Stimulated activated CD8-positive, alpha-beta memory T cell treated with anti-CD3 and anti-CD28 coated beads, Interleukin-7, amount 100 ng/mL, for 1 hour (primary cell): ENCODE data around the gene PRDM16.

Experiments used
- DNase-seq, 2 donors: peaks; one replicate each; pipeline ENCODE4 v3.0.0-alpha.2; 2020; ENCODE audit warnings: low read depth in 2 of 2

PRDM16 gene

DNA sequence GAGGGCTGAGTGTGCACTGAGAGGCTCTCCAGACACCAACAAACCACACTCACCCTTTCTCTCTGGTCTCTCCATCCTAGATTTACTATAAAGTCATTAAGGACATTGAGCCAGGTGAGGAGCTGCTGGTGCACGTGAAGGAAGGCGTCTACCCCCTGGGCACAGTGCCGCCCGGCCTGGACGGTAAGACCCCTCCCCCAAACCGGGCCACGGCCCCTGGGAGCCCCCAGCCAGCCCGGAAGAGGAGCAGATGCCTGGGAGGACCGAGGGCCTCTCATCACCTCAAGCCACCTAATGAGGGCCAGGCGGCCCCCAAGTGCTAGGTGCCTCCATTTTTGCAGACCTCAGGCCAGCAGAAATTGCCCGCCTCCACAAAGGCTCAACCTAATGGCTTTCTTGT lies 327.4 kb downstream of the PRDM16 start:
- DNase-seq = no peak

DNA sequence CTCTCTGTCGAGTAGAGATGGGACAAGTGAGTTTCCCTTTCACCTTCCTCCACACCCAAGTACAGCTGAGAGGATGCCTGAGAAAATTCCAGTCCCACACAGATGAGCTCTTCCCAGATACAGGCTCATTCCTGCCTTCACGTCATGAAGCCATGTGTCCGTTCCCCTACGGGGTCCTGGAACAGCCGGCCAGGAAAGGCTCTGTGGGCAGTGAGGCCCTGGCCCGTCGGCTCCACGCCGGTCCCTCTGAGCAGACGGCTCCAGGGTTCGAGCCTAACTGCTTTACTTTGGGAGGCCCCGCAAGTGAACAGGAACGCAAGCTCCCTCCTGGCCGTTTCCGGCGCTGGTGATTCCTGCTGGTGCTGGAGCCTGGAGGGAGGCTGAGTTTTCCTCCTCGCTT lies 328.3 kb downstream of the PRDM16 start:
- no peak for DNase-seq

GRCh38 chr1:3398396-3399140 lies 329.6 kb downstream of the PRDM16 start:
- no peak for DNase-seq

GRCh38 chr1:3399732-3400131 lies 330.7 kb downstream of the PRDM16 start:
- no peak for DNase-seq

DNA sequence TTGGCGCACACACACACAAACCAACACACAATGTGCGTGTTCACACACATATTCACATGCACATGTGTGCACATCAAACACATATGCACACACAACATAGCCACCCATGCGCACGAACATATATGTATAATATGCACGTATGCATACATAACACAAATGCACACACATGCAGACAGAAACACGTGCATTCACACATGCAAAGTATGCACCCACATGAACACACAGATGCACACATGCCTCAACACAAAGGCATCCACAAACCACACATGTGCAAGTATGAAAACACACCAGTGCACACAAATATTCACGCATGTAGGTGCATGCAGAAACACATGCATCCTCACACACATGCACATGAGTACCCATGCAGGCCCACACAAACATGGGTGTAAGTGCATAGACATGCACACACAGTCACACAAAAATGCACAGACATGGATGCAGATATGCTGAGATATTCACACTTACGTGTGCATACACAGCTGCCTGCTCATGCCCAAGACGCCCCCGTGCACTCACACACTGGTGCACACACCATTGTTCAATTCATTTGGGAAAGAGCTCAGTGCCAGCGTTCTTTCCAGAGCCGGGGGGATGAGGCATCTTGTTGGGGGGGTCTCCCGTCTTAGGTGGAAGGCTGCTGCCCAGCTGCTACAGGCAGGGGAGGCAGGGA lies 332.7 kb downstream of the PRDM16 start:
- no peak for DNase-seq

GRCh38 chr1:3402258-3403010 lies 333.4 kb downstream of the PRDM16 start:
- no peak for DNase-seq

DNA sequence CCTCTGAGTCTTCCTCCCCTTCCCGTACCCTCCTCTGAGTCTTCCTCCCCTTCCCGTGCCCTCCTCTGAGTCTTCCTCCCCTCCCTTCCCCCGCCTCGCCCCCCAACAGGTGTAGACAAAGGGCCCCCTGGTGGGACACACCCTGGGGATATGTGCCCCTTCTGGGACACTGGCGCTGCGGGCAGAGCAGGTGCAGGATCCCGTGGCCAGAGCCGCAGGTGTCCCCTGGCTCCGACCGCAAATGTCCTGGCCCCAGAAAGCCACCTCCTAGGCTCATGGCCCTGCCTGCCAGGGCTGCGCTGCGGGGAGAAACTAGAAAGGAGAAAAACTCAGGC lies 334.0 kb downstream of the PRDM16 start:
- no peak for DNase-seq

DNA sequence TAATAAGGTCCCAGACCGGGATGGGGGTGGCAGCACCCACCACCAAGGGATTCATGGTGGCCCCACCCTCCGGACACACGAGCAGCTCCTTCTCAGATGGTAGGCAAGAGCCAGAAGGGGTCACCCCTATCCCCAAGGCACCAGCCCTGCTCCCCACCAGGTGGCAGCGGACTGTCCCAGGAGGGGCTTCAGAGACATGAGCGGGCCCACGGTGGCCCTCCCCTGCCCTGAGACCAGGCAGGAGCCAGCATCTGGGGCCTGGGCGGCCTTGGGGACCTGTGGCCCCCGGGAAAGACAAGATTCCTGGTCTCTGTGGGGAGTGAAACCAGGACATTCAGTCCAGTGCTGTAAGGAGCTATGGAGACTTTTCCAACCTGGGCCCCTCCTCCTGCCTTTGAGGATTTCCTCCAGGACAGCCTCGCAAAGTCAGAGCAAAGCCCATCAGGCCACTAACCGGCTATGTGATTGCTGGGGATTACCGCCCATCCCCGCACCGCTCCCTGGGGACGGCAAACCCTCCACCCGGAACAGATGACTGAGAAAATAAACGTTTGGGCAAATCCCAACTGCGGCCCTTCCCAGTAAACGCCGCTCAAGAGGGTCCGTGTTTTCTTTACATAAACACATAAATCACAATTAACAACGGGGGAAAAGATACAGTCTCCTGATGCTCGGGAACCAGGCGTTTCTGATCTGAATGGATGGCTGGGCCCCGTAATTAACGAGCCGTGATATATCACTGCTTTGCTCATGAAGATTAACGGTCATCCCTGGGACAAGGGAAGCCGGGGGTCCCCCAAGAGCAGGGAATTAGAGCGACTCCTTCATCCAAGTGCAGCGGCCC lies 334.6 kb downstream of the PRDM16 start:
- DNase-seq = no peak

GRCh38 chr1:3404301-3404700 lies 335.3 kb downstream of the PRDM16 start:
- DNase-seq = no peak

DNA sequence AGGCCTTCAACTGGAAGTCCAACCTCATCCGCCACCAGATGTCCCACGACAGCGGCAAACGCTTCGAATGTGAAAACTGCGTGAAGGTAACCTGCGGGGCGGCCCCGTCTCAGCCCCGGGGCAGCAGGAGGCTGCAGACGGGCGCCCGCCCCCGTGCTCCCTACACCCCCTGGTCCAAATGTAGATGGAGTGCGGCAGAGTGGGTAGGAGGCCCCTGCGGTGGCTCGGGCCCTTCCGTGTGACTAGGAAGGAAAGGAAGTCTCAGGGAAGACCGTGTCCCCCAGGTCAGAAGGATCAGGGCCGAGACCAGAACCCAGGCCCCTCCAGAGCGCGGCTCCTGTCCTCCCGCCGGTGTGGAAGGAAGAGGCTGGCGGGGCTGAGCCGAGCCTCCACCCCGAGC lies 335.8 kb downstream of the PRDM16 start:
- DNase-seq = no peak

DNA sequence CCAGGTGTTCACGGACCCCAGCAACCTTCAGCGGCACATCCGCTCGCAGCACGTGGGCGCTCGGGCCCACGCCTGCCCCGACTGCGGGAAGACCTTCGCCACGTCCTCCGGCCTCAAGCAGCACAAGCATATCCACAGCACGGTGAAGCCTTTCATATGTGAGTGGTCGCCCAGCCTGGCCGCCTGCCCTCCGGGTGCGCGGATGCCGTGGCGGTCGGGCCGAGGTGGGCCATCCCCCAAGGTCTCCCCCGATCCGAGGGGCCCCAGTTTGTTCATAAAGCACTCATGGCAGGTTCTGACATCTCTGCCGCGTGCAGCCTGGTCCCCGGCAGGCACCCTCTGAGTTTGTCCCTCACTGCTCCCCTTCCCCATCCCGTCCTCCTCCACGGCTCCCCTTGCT lies 336.5 kb downstream of the PRDM16 start:
- DNase-seq = no peak

DNA sequence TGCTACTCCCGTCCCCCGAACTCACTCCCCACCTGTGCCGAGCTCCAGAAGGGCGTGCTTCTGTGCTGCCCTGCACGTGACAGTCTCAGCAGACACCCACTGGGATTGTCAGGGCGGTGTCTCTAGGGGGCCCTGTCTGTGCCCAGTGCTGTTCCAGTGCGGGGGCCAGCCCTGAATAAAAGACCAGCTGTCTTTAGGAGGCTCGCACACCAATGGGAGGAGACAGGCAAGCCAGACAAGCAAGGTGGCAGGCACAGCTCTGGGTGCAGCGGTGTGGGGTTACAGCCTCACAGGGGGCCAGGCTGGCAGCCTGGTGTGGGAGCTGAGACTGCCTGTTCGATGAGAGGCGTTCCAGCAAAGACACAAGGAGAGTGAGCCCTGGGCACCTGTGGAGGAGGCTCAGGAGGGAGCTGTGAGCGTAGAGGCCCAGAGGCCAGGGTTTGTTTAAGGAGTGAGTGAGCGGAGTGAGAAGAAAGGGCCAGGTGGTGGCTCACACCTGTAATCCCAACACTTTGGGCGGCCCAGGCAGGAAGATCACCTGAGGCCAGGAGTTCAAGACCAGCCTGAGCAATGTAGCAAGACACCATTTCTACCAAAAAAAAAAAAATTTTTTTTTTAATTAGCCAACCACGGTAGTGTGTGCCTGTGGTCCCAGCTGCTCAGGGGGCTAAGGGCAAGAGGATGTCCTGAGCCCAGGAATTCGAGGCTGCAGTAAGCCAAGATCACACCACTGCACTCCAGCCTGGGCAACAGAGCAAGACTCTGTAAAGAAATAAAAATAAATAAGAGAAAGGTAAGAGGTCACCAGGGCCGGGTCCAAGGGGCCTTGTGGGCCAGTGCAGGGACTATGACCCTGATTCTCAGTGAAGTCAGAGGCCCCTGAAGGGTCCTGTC lies 337.2 kb downstream of the PRDM16 start:
- DNase-seq = no peak

DNA sequence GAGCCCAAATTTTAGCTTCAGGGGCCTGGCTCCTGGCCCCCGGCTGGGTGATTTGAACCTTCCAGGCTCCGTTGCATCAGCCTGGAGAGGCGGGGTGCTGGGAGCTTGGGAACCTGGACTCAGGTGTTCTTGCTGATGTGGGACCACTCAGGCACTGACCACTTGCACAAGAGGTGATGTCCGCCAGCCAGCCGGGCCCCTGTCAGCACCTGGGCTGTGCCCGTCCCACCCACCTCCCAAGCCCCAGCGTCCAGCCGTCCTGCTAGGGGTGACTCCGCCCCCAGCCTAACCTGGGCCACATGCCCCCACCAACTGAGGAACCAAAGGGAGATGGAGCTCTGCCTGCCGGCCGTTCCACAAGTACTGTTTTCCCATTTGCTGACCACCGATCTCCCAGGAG lies 338.0 kb downstream of the PRDM16 start:
- DNase-seq = no peak

- no peak for DNase-seq
These were observed 339.8 kb downstream of the PRDM16 start for GRCh38 chr1:3408751-3409266.

DNA sequence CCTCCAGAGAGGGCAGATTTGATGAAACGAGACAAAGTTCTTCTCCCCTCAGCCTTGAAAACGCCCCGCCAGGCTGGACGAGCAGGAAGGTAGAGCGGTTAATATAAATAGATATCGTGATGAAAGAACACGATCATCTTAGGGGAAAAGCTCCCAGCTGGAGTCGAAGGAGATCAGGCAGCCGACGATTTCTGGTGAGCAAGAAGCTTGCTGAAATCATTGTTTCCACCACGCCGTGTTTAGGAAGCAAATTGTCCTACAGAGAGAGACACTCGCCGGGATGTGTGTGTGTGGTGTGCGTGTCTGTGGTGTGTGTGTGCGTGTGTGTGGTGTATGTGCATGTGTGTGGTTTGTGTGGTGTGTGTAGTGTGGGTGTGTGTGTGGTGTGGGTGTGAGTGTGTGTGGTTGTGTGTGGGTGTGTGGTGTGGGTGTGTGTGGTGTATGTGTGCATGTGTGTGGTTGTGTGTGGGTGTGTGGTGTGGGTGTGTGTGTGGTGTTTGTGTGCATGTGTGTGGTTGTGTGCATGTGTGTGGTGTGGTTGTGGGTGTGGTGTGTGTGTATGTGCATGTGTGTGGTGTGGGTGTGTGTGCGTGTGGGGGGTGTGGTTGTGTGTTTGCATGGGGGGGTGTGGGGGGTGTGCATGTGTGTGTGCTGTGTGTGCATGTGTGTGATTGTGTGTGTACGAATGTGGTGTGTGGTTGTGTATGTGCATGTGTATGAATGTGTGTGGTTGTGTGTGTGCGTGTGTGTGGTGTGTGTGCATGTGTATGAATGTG lies 340.6 kb downstream of the PRDM16 start:
- no peak for DNase-seq

DNA sequence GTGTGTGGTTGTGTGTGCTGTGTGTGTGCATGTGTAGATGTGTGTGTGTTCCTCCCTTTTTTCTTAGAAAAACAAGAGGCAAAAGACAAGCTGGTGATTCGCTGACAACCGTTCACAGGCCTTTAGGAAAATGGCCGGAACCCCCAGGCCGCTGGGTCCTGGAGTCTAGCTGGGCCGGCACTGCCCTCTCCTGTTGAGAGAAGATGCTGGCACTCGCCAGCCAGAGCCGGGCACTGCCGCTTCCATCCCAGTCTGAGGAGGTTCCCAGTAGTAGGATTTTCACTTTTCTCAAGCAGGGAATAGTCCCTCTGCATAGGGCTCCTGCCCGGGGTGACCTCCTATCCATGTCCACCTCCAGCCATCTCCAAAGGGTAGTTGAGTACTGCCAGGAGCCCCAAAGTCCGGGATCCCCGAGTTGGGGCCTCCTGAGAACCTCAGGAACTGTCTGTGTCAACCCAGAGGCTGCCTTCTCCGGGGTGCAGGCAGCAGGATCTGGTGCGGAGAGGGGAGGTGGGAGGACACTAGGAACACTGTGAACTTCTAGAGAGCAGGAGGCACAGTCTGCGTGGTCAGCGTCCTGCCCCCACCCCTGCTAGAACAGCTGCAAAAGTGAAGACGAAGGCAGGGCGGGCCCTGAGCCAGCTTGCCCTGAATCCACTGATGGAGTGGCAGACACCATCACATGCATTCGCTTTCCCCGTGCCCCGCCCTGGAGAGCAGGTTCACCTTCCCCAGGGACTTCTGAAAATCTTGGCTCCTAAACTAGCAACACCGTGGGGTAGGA lies 341.3 kb downstream of the PRDM16 start:
- no peak for DNase-seq

GRCh38 chr1:3411806-3412205 lies 342.8 kb downstream of the PRDM16 start:
- no peak for DNase-seq

- no peak for DNase-seq
These were observed 343.4 kb downstream of the PRDM16 start for GRCh38 chr1:3412376-3412775.
